AG10803 (cell line): ENCODE data around the gene FOLR1.
"Not testable (repeated sequence)": the region's sequence is repeated elsewhere in the genome, so short reads cannot be mapped to it uniquely, and the experiment has no call there.

Source experiments
- DNase-seq: peaks from one replicate; pipeline ENCODE4 v3.0.0; 2010; ENCODE audit warnings: low read depth
- H3K4me3 ChIP-seq: 2 replicates; pipeline ENCODE4 v1.5.1; 2011; ENCODE audit warnings: mild to moderate bottlenecking, low read length, control low read depth
- TF ChIP-seq, protein P1 (sequence below): conservative IDR thresholded peaks from 2 replicates; pipeline ENCODE4 v1.5.1; 2011; ENCODE audit warnings: mild to moderate bottlenecking, low read length, control low read depth, inconsistent platforms

Gene FOLR1

DNA sequence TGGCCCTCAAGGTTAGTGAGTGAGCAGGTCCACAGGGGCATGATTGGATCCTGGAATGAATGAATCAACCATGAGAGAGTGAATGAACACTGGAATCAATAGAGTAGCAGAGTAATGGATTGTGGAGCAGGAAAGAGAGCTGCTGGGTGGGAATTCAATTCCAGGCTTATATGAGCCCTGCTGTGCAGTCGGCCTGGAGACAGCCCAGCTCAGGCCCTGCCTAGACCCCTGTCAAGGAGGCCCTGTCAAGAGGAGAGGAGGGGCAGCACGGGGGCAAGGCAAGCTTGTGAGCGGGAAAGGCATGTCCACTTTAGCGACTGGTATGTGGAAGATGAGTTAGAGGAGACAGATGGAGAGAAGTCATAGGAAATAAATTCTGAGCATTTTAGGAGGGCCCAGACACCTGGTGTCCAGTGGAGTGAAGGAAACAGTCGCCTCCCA, 1.3 kb upstream of the FOLR1 start:
- no peak overlapping the region for H3K4me3 ChIP-seq
- TF ChIP-seq, protein P1, sequence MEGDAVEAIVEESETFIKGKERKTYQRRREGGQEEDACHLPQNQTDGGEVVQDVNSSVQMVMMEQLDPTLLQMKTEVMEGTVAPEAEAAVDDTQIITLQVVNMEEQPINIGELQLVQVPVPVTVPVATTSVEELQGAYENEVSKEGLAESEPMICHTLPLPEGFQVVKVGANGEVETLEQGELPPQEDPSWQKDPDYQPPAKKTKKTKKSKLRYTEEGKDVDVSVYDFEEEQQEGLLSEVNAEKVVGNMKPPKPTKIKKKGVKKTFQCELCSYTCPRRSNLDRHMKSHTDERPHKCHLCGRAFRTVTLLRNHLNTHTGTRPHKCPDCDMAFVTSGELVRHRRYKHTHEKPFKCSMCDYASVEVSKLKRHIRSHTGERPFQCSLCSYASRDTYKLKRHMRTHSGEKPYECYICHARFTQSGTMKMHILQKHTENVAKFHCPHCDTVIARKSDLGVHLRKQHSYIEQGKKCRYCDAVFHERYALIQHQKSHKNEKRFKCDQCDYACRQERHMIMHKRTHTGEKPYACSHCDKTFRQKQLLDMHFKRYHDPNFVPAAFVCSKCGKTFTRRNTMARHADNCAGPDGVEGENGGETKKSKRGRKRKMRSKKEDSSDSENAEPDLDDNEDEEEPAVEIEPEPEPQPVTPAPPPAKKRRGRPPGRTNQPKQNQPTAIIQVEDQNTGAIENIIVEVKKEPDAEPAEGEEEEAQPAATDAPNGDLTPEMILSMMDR: no peak
- DNase-seq: no peak

DNA sequence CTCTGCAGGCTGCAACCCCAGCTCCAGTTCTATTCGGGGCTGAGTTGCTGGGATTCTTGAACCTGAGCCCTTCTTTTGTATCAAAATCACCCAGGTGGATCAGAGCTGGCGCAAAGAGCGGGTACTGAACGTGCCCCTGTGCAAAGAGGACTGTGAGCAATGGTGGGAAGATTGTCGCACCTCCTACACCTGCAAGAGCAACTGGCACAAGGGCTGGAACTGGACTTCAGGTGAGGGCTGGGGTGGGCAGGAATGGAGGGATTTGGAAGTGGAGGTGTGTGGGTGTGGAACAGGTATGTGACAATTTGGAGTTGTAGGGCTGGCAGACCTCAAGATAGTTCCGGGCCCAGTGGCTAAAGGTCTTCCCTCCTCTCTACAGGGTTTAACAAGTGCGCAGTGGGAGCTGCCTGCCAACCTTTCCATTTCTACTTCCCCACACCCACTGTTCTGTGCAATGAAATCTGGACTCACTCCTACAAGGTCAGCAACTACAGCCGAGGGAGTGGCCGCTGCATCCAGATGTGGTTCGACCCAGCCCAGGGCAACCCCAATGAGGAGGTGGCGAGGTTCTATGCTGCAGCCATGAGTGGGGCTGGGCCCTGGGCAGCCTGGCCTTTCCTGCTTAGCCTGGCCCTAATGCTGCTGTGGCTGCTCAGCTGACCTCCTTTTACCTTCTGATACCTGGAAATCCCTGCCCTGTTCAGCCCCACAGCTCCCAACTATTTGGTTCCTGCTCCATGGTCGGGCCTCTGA, 3.8 kb downstream of the FOLR1 start:
- DNase-seq: no peak
- TF ChIP-seq, protein P1: no peak
- no peak overlapping the region for H3K4me3 ChIP-seq

DNA sequence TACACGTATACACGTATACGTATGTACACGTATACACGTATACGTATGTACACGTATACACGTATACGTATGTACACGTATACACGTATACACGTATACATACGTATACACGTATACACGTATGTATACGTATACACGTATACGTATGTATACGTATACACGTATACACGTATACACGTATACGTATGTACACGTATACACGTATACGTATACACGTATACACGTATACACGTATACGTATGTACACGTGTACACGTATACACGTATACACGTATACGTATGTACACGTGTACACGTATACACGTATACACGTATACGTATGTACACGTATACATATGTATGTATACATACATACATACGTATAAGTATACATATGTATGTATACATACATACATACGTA, 9.5 kb downstream of the FOLR1 start:
- not testable (repeated sequence) for H3K4me3 ChIP-seq

DNA sequence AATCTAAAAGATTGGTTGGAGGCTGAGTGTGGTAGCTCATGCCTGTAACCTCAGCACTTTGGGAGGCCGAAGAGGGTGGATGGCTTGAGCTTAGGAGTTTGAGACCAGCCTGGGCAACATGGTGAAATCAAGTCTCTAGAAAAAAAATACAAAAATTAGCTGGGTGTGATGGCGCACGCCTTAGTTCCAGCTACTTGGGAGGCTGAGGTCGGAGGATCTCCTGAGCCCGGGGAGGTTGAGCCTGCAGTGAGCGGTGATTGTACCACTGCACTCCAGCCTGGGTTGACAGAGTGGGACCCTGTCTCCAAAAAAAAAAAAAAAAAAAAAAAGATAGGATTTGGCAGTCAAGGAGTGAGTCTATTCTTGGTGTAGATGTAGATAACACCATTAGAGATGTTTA, 10.6 kb downstream of the FOLR1 start:
- TF ChIP-seq, protein P1: no peak
- DNase-seq: no peak
- H3K4me3 ChIP-seq: no peak overlapping the region

More for the DNA sequence above, 9.5 kb downstream of the FOLR1 start:
- not testable (repeated sequence) for DNase-seq

DNA sequence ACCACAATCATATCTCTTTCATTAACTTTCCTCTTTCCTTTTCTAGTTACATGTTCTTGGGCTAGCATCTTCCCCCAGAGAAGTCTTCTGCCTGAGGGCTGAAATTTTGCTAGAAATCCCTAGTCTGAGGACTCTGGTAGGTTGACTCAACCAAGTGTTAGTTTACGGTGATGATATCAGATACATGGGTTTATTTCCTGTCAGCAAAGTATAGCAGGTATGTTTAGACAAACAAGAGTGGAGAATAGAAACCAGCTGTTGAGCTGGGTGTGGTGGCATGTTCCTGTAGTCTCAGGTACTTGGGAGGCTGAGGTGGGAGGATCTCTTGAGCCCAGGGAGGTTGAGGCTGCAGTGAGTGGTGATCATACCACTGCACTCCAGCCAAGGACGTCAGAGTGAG, 11.2 kb downstream of the FOLR1 start:
- no peak overlapping the region for H3K4me3 ChIP-seq
- no peak for DNase-seq
- TF ChIP-seq, protein P1: no peak

DNA sequence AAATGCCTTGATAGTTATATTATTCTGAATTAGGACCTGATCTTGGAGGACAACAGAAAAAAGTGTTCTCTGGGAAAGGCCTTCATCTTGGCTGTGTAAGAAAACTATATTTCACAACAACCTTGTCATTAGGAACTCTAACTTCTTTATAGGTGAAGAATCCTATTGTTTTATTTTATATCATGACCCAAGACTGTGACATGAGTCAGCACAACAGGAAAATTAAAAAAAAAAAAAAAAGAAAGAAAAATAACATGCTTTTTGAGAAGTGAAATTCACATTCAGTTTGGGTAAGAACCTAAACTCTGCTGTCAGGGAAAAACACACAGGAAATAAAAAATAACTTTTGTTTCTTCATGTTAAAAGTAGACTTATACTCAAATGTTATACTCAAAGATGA, 12.9 kb downstream of the FOLR1 start:
- no peak overlapping the region for H3K4me3 ChIP-seq
- TF ChIP-seq, protein P1: no peak
- DNase-seq: no peak

DNA sequence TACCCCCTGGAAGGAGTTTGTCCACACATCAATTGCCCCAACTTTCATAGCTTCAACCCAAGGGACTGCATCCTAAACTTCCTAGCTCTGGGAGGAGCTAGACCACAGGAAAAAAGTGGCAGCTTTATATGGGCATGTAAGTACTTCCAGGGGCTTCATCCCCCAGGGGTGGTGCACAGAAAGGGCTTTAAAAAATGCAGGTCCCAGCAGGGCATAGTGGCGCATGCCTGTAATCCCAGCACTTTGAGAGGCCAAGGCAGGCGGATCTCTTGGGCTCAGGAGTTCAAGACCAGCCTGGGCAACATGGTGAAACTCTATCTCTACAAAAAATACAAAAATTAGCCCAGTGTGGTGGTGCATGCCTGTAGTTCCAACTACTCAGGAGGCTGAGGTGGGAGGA, 14.9 kb downstream of the FOLR1 start:
- DNase-seq, H3K4me3 ChIP-seq: not testable (repeated sequence)

DNA sequence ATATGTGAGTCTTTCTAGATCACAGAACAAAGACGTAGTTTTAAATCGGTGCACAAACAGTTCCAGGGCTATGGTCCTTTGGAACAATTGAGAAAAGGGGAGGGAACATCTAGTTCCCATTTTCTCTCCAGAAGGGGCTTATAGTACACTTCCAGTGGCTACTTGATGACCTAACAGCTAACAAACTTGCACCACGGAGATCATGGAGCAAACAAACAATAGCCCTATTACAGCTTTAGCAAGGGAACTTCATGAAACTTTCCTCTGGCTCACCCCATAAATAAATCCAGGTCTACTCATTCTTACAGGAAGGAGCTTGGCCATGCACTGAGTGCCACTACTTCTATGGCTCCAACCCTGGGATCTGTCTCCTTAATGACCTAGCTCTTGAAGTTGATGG, 16.3 kb downstream of the FOLR1 start:
- no peak overlapping the region for H3K4me3 ChIP-seq
- TF ChIP-seq, protein P1: no peak
- no peak for DNase-seq
